Bronchial epithelial cell (primary cell): Measurements from ENCODE around the gene KCNA1. TPM values are rescaled to one million over a fixed set of nuclear protein-coding genes. Genes with fewer than 3 reads are reported as not detected.

Experiments used
- DNase-seq: peaks from one replicate; pipeline ENCODE4 v3.0.0-alpha.2; 2010; ENCODE audit warnings: low read depth
- FAIRE-seq: peaks from 2 replicates; lab custom pipeline; 2011; peaks lifted over from hg19 to GRCh38; lab: Jason Lieb, UNC
- H3K27me3 ChIP-seq: 2 replicates; pipeline ENCODE4 v1.5.1; 2011; ENCODE audit warnings: low read length; ENCODE audit not compliant: control insufficient read depth, insufficient read depth
- H3K36me3 ChIP-seq: 2 replicates; pipeline ENCODE4 v1.5.1; 2011; ENCODE audit warnings: low read length; ENCODE audit not compliant: control insufficient read depth, insufficient read depth
- H3K4me3 ChIP-seq: 2 replicates; pipeline ENCODE4 v1.5.1; 2011; ENCODE audit warnings: mild to moderate bottlenecking, low read depth, low read length, control low read depth
- total RNA-seq: library from RNA; depleted of rRNA; stranded (reverse); fragments of >200 nt; gene quantifications from 2 replicates; pipeline ENCODE4 v1.2.1, GENCODE V29; 2014
- TF ChIP-seq, protein P1 (sequence below): IDR thresholded peaks from 2 replicates; pipeline ENCODE4 v1.5.1; 2011; ENCODE audit warnings: mild to moderate bottlenecking, moderate library complexity, low read length, control low read depth, inconsistent platforms; ENCODE audit not compliant: insufficient read depth, severe bottlenecking

Gene KCNA1
- total RNA-seq, 1 donor from 2014 or later: not detected

DNA sequence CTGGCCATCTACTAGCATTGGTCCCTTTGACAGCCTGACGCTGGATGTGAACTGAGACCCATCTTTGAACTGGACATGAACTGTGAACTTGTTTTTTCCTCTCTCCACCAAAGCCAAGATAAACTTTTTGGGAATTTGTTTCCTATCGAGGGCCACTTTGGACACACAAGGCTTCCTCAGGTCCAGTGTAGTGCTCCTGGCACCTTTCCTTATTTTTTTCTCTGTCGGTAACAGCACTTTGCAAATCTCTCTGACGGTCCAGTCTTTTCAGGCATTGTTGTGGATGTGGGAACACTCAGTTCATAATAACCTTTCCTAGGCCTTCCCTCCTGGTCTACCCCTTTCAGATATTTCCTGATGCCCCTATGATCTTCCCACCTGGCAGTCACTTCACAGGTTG is 5.0 kb downstream of the KCNA1 start:
- TF ChIP-seq, protein P1, sequence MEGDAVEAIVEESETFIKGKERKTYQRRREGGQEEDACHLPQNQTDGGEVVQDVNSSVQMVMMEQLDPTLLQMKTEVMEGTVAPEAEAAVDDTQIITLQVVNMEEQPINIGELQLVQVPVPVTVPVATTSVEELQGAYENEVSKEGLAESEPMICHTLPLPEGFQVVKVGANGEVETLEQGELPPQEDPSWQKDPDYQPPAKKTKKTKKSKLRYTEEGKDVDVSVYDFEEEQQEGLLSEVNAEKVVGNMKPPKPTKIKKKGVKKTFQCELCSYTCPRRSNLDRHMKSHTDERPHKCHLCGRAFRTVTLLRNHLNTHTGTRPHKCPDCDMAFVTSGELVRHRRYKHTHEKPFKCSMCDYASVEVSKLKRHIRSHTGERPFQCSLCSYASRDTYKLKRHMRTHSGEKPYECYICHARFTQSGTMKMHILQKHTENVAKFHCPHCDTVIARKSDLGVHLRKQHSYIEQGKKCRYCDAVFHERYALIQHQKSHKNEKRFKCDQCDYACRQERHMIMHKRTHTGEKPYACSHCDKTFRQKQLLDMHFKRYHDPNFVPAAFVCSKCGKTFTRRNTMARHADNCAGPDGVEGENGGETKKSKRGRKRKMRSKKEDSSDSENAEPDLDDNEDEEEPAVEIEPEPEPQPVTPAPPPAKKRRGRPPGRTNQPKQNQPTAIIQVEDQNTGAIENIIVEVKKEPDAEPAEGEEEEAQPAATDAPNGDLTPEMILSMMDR: no peak
- DNase-seq (no peak), FAIRE-seq (no peak)
- no peak overlapping the region for H3K4me3 ChIP-seq
- no peaks in the 10 kb centered on the region for H3K36me3 ChIP-seq
- peaks cover 21% of the 10 kb centered on the region for H3K27me3 ChIP-seq

DNA sequence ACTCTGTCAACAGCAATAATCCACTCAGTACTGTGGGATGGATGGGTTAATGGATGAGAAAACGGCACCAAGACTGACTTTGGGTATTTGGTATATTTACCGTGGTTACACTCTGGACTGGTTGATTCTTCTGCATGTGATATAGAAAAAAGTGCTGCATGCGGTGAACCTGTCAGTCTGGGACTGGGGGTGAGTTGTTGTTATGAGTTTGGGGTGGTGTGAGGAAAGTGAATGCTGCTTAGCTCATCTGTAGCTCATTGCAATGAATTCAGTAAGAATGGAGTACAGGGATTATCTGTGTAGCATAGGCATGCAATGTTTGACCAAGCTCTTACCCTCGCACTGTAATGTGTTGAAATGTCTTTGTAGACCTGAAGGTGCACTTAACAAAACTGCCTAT is 6.0 kb downstream of the KCNA1 start:
- DNase-seq: no peak
- peaks cover 13% of the 10 kb centered on the region for H3K27me3 ChIP-seq
- no peak overlapping the region for H3K4me3 ChIP-seq
- TF ChIP-seq, protein P1: no peak
- no peak for FAIRE-seq
- H3K36me3 ChIP-seq: no peaks in the 10 kb centered on the region

DNA sequence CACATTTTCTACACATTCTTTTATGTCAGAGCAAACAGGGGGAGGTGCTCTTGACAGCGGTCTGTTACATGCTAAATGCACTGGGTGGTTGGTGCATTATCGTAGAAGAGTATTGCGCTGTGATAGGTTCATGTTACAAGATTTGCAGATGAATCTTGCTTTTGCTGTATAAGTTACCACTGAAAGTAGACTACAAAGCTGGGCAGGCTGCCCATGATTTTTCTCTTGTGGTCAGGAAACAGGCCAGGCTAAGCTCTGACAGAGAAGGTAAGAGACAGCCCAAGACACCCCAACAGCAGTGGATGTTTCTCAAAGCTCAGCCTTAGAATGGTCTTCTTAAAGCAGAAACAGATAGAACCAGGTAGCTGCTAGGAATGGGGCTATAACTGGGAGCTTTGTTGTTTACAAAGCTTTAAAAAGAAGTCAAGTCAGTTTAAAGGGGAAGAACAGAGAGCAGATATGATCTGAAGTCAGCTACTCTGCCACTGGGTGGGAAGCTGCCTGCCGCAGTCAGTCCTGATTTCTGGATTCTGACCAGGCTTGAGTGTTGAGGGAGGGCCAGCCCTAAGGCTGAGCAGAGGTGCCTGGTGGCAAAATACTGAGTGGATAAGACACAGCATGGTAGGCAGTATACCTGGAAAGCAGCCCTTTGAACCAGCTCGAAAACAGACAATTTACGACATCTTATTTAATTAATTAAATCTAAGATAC is 9.4 kb downstream of the KCNA1 start:
- TF ChIP-seq, protein P1: no peak
- Histone ChIP-seq H3K36me3 (no peaks in the 10 kb centered on the region), H3K4me3 (no peak overlapping the region), H3K27me3 (no peaks in the 10 kb centered on the region)
- DNase-seq: no peak
- FAIRE-seq: no peak

DNA sequence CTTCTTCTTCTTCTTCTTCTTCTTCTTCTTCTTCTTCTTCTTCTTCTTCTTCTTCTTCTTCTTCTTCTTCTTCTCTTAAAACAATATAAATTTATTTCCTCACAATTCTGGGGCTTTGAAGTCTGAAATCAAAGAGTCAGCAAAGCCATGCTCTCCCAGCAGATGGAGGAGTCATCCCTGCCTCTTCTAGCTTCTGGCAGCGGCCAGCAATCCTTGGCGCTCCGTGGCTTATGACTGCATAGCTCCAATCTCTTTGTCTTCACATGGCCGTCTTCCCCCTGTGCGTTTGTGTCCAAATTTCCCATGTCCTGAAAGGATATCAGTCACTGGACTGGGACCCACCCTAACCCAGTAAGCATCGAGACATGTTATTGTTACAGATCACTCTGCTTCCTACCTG is 22.9 kb downstream of the KCNA1 start:
- H3K4me3 ChIP-seq: no peak overlapping the region
- no peaks in the 10 kb centered on the region for H3K36me3 ChIP-seq
- FAIRE-seq (no peak), DNase-seq (no peak)
- TF ChIP-seq, protein P1: no peak
- H3K27me3 ChIP-seq: no peaks in the 10 kb centered on the region

DNA sequence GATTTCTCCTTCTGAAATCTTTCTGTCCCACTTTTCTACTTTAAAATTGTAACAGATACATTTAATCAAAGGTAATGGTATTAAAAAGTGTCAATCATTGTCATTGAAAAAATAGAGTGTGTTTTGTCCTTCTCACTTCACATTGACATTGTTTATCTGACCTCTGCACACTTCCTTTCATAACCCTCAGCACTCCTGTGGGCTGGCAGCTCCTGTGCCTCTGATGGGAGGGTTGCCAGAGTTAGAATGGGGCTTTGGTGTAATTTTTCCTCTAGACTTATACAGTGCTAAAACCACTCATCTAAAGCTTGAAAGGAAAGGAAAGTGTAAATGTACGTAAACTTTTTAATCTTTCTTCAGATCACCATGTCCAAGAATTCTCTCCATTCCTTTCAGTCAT is 23.7 kb downstream of the KCNA1 start:
- DNase-seq: no peak
- Histone ChIP-seq H3K27me3 (no peaks in the 10 kb centered on the region), H3K4me3 (no peak overlapping the region), H3K36me3 (no peaks in the 10 kb centered on the region)
- FAIRE-seq: no peak
- TF ChIP-seq, protein P1: no peak

DNA sequence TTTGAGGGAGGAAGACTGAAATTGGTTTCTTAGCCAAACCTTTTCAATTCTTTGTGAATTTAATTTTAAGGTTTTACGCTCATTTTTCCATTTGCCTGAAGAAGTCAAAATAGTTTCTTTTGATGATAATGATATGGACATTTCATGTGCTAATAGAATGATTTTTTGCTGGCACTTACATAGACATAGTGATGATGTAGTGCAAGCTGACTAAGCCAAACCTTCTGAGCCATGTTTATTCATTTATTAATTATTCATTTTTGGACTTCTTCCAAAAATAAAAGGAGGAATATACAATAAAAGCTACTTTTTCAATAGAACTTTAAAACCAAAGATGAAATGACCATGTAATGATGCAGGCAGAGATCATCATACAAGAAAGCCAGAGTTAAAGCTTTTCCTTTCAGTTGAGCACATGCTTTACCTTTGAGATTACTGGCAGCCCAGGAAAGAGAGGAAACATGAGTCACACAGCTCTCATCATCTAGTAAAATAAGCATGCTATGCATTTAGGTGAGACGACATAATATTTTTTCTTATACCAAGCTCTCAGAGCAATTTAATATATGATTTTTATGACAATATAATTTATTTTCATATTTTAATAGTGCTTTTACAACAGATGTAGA is 24.8 kb downstream of the KCNA1 start:
- H3K4me3 ChIP-seq: no peak overlapping the region
- DNase-seq (peak; percentile 67), FAIRE-seq (no peak)
- no peaks in the 10 kb centered on the region for H3K36me3 ChIP-seq
- TF ChIP-seq, protein P1: no peak
- no peaks in the 10 kb centered on the region for H3K27me3 ChIP-seq
